GM13977 (cell line): ENCODE results near the gene ETV2.
"Not testable (repeated sequence)": the region's sequence is repeated elsewhere in the genome, so short reads cannot be mapped to it uniquely, and the experiment has no call there.

Experiments
- DNase-seq: peaks from one replicate; pipeline ENCODE4 v3.0.0; 2012; ENCODE audit warnings: low spot score
- CTCF ChIP-seq: IDR thresholded peaks from 2 replicates; pipeline ENCODE4 v1.5.1; 2012; ENCODE audit warnings: mild to moderate bottlenecking, control low read depth; ENCODE audit not compliant: insufficient read depth; ENCODE audit errors: extremely low read depth, missing control alignments
- in situ Hi-C: fragments of 300-500 bp; cut with MboI; formaldehyde crosslinking; loops from one replicate; pipeline ENCODE4 v1.12.0; 2022; ENCODE audit warnings: low sequenced_read_pairs, low pct_unique_long_range_greater_than_20kb, mixed read lengths, inconsistent platforms; ENCODE audit not compliant: unreplicated experiment

The ETV2 gene

GRCh38 chr19:35673121-35673804, 31.7 kb downstream of the ETV2 start:
- in situ Hi-C loops: no loop called here
- TF ChIP-seq CTCF: no peak
- DNase-seq: peak; percentile 78

- in situ Hi-C loops: no loop called here
- no peak for DNase-seq
- TF ChIP-seq CTCF: no peak
Measured at GRCh38 chr19:35675589-35676140, 34.1 kb downstream of the ETV2 start.

GRCh38 chr19:35689836-35690235, 48.3 kb downstream of the ETV2 start:
- in situ Hi-C loops: no loop called here
- TF ChIP-seq CTCF: no peak
- DNase-seq: no peak

- DNase-seq, in situ Hi-C loops: not testable (repeated sequence)
Measured at GRCh38 chr19:35691106-35691505, 49.6 kb downstream of the ETV2 start.

GRCh38 chr19:35692010-35692409, 50.5 kb downstream of the ETV2 start:
- TF ChIP-seq CTCF: no peak
- in situ Hi-C loops: no loop called here
- DNase-seq: no peak

- peak; percentile 14 for TF ChIP-seq CTCF
- DNase-seq: no peak
- in situ Hi-C loops: no loop called here
Measured at GRCh38 chr19:35693422-35693821, 51.9 kb downstream of the ETV2 start.

- TF ChIP-seq CTCF: peak; percentile 100
- peak; percentile 88 for DNase-seq
- in situ Hi-C loops: no loop called here
Measured at GRCh38 chr19:35693835-35694599, 52.5 kb downstream of the ETV2 start.
